Heart right ventricle (tissue), 16 donors: ENCODE data around the gene ASB13. TPM values are rescaled to one million over a fixed set of nuclear protein-coding genes. Genes with fewer than 3 reads are reported as not detected.

ENCODE experiments used
- ATAC-seq, 8 donors: fragments of 200-7000 bp; cut with Tn5 transposase; one replicate each; pipeline ENCODE4 v1.9.1; 2020; ENCODE audit warnings: mild to moderate bottlenecking in 8 of 8, moderate library complexity in 8 of 8, moderate number of reproducible peaks in 1 of 8
- DNase-seq, 2 donors: peaks; one replicate each; pipeline ENCODE4 v3.0.0-alpha.2; 2020
- H3K27ac ChIP-seq, 10 donors: fragments of 200-600 bp; sonication (generic) in 2 of 10; one replicate each; pipeline versions ENCODE4 v1.5.0 to v1.8.0; 2020 to 2022; ENCODE audit warnings: mild to moderate bottlenecking in 3 of 10
- H3K27me3 ChIP-seq, 7 donors: fragments of 200-600 bp; one replicate each; pipeline ENCODE4 v1.8.0; 2021 to 2022; ENCODE audit warnings: mild to moderate bottlenecking in 2 of 7
- H3K36me3 ChIP-seq, 9 donors: fragments of 200-600 bp; sonication (generic) in 1 of 9; one replicate each; pipeline versions ENCODE4 v1.5.0 to v1.8.0; 2020 to 2022; ENCODE audit warnings: mild to moderate bottlenecking in 2 of 9
- H3K4me1 ChIP-seq, 9 donors: fragments of 200-600 bp; sonication (generic) in 1 of 9; one replicate each; pipeline versions ENCODE4 v1.5.0 to v1.8.0; 2020 to 2022; ENCODE audit warnings: mild to moderate bottlenecking in 4 of 9
- H3K4me3 ChIP-seq, 10 donors: fragments of 200-600 bp; sonication (generic) in 2 of 10; one replicate each; pipeline versions ENCODE4 v1.5.0 to v1.8.0; 2020 to 2022; ENCODE audit warnings: mild to moderate bottlenecking in 7 of 10, moderate library complexity in 2 of 10
- H3K9me3 ChIP-seq, 11 donors: fragments of 200-600 bp in 10 of 11; sonication (generic) in 2 of 11; one replicate each; pipeline versions ENCODE4 v1.5.0 to v1.8.0; 2013 to 2022; ENCODE audit warnings: mild to moderate bottlenecking in 2 of 11, control low read depth in 1 of 11, moderate library complexity in 1 of 11
- CTCF ChIP-seq, 9 donors: fragments of 200-600 bp; sonication (generic) in 2 of 9; IDR thresholded peaks; one replicate each; pipeline versions ENCODE4 v1.5.0 to v1.8.0; 2021 to 2022; ENCODE audit warnings: antibody characterized with exemption in 9 of 9, mild to moderate bottlenecking in 5 of 9, moderate library complexity in 1 of 9
- WGBS, 2 donors: extraction: QIAGEN DNeasy Blood & Tissue Kit; methylation state at CpG; one replicate each; pipeline ENCODE4 v1.1.7; 2013; ENCODE audit warnings: inconsistent platforms in 1 of 2; 5-methylcytosine and 5-hydroxymethylcytosine counted together
- intact Hi-C, 10 donors: fragments of 100-400 bp; cut with DNase I; formaldehyde crosslinking; loops; one replicate each; pipeline versions ENCODE4 v1.11.1 to v1.14.2; 2022
- polyA plus RNA-seq, 2 donors: library from polyadenylated mRNA; stranded (reverse); fragments of 200-250 nt; gene quantifications; one replicate each; pipeline ENCODE4 v1.2.3, GENCODE V29; 2013
- total RNA-seq, 10 donors: library from RNA; stranded (reverse); fragmentation: NEBNext Ultra II Directional in 3 of 10; extraction: Animal tissue kit (Norgen Biotek cat#: 25700) in 3 of 10; gene quantifications; one replicate each; pipeline versions ENCODE4 v1.2.1 to v1.2.4, GENCODE V29; 2021 to 2023
- donor health status: Arrhythmogenic right ventricular cardiomyopathy.
- donor health status: ischemic (EF 13 %, LVEDD 7.1; RV severe dilation, severe dysfunction).
- donor health status: healthy with polysubstance abuse.
- donor health status: DM: no; HTN: yes; CAD: no.
- donor health status: DM: no; HTN: no; CAD: no.
- donor health status: ischemic (EF 25% LVEDD 6.9; RV normal size, moderate dysfunction).
- donor health status: ischemic (EF 25% LVEDD 5.7; RV mildly dilated, moderate dysfunction).
- donor health status: healthy.
- donor health status: DM: yes; HTN: yes; CAD: no.
- donor health status: Ischemic cardiomyopathy.
- donor health status: ischemic (EF 35%, LVEDD 5.7; RV mildly dilated, moderate dysfunction).
- donor health status: nonischemic (EF 11% LVEDD 7.7; RV severe dilation, severe dysfunction).
- donor health status: DM: yes; HTN: yes; CAD: no.
- donor health status: PGD.
- donor health status: ischemic (EF 29% LVEDD 5.4; RV normal size, mild dysfunction).
- donor health status: nonischemic (EF 23%, LVEDD 6.1; RV moderate dilation, normal function).

Gene ASB13
- total and polyA plus RNA-seq, 12 donors = 8.4 to 18.0 (median 13.4) TPM

GRCh38 chr10:5628451-5629302, 37.7 kb downstream of the ASB13 start:
- Histone ChIP-seq H3K27ac (peak overlapping the region in 6 of 10 donors; percentile 35 to 66 (median 46)), H3K36me3 (no peaks in the 10 kb centered on the region), H3K4me1 (peaks cover 0 to 44% (median 21%) of the 10 kb centered on the region in 9 donors), H3K4me3 (peak overlapping the region in 8 of 10 donors; percentile 6 to 46 (median 36)), H3K27me3 (peaks cover 0 to 5% (median 0%) of the 10 kb centered on the region in 7 donors), H3K9me3 (no peaks in the 10 kb centered on the region)
- ATAC-seq (peak in 6 of 8 donors; percentile 23 to 50 (median 39)), DNase-seq (no peak)
- peak in 1 of 9 donors; percentile 10 for TF ChIP-seq CTCF (IDR thresholded peaks at IDR 0.05)
- intact Hi-C loops = loop anchor here in 5 of 10 donors (10.0 kb wide), 4 partner anchors 94 to 814 kb away; partner anchors contain the start of gene AKR1E2 (in 1 of the 5)
- 42 to 58% methylated on average over 15 of the region's 15 CpGs for WGBS, 2 donors

GRCh38 chr10:5627486-5628044, 38.8 kb downstream of the ASB13 start:
- Histone ChIP-seq H3K4me3 (no peak overlapping the region), H3K9me3 (no peaks in the 10 kb centered on the region), H3K27me3 (peaks cover 0 to 5% (median 0%) of the 10 kb centered on the region in 7 donors), H3K36me3 (no peaks in the 10 kb centered on the region), H3K27ac (peak overlapping the region in 2 of 10 donors; percentile 43 to 66), H3K4me1 (peaks cover 0 to 43% (median 20%) of the 10 kb centered on the region in 9 donors)
- ATAC-seq = no peak
- WGBS, 2 donors = 80 to 92% methylated on average over 7 of the region's 7 CpGs
- TF ChIP-seq CTCF (IDR thresholded peaks at IDR 0.05) = no peak
- no peak for DNase-seq
- intact Hi-C loops = loop anchor here in 5 of 10 donors (10.0 kb wide), 4 partner anchors 93 to 813 kb away; partner anchors contain the start of gene AKR1E2 (in 1 of the 5)

- H3K36me3 ChIP-seq = no peaks in the 10 kb centered on the region
- H3K4me1 ChIP-seq = peaks cover 0 to 31% (median 9%) of the 10 kb centered on the region in 9 donors
- no peaks in the 10 kb centered on the region for H3K9me3 ChIP-seq
- WGBS, 2 donors = 84 to 90% methylated on average over 13 of the region's 13 CpGs
- ATAC-seq (no peak), DNase-seq (no peak)
- no peak overlapping the region for H3K4me3 ChIP-seq
- intact Hi-C loops = loop anchor here in 5 of 10 donors (10.0 kb wide), 4 partner anchors 91 to 811 kb away; partner anchors contain the start of gene AKR1E2 (in 1 of the 5)
- H3K27me3 ChIP-seq = peaks cover 0 to 5% (median 0%) of the 10 kb centered on the region in 7 donors
- no peak overlapping the region for H3K27ac ChIP-seq
- TF ChIP-seq CTCF (IDR thresholded peaks at IDR 0.05) = no peak
Observed at GRCh38 chr10:5625992-5626777, 40.2 kb downstream of the ASB13 start.
